ENCODE data around the gene OLFM2.

OLFM2 gene

DNA sequence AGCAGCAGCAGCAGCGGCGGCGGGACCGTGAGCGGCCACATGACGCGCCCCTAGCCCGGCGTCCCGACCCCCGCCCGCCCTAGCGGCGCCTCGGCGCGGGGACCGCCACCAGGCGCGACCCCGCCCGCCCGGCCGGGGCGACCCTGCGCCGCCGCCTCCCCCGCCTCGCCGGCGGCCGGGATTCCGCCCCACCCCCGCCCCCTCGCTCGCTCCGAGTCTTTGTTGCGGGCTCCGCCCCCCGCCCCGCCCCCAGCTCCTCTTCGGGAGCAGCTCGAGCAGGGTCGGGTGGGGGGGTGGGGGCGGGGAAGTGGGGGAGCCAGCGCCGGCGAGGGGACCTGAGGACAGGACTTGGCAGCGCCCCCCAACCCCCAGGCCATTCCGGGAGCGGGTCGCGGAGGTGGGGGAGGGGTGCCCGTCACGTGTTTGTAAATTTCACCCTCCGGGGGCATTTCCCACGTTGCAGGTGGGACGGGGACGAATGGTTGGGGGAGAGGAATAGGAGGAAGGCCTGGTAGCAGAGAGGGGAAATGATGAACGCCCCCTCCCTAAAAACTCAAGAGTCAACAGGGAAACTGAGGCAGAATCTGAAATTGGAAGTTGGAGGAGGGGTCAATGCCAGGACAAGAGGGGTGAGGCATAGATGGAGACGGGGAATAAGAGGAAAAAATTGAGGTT is at the start of gene OLFM2:
TSS of gene OLFM2 (minus strand) at position 190 of the 675 bp plus-strand sequence. CDS start at position 41, 149 bp downstream.
- no peaks in the 10 kb centered on the region for H3K9me3 Mint-ChIP-seq
- H3K4me3 Mint-ChIP-seq = peak within 1 kb of the TSS; percentile 47
- peaks cover 51% of the 10 kb centered on the region for H3K27me3 Mint-ChIP-seq (ENCODE audit: low read depth)
- H3K4me1 Mint-ChIP-seq (ENCODE audit: low read depth) = peaks cover 6% of the 10 kb centered on the region
- H3K27ac Mint-ChIP-seq = no peak within 1 kb of the TSS
- H3K36me3 Mint-ChIP-seq (ENCODE audit: low read depth) = peaks cover 1% of the 10 kb centered on the region

DNA sequence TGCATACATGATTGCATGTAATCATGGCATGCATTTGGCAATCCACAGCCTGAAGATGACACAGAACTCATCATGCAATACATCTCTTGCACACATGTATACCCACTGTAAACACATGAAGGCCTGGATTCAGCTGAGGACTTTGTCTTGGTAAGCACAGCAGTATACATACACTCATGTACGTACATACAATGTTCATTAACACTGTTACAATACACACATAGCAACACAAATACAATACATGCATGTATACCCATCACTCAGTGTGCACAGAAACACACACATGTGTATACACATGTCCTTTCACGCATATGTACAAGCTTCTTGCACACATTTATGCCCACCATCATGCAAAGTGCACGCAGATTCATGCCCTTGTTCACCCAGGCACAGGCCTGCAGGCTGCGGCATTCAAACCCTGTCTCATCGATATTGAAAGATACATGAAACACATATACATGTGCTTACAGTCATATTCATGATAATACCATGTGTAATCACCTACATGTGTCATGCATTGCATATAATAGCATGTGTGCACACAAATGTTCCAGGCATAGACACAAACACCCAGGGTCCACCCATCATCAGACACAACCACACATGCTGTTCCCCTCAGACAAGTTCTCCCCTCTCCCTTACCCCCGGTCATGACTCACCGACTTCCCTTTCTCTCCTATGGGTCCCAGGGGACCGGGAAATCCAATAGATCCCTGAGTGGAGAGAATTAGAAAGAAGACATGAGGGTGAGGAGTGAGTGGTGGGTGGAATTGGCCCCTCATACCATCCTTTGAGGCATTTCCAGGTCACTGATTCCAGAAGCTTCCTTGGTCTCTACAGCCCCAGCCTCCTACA is 45.3 kb upstream of the OLFM2 start:
- Mint-ChIP-seq H3K9me3 (no peaks in the 10 kb centered on the region), H3K27ac (no peak overlapping the region), H3K36me3 (ENCODE audit: low read depth) (no peaks in the 10 kb centered on the region), H3K4me3 (no peak overlapping the region), H3K27me3 (ENCODE audit: low read depth) (no peaks in the 10 kb centered on the region), H3K4me1 (ENCODE audit: low read depth) (no peaks in the 10 kb centered on the region)

DNA sequence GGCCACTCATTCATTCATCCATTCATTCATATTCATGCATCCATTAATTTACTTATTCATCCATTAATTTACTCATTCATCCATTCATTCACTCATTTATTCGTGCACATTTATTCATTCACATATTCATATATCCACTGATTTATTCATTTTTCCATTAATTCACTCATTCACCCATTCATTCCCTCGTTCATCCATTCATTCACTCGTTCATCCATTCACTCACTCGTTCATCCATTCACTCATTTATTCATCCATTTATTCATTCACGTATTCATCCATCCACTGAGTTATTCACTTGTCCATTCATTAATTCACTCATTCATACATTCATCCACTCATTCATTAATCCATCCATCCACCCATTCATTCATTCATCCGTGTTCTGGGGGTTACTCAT is 35.8 kb upstream of the OLFM2 start:
- peaks cover 5% of the 10 kb centered on the region for H3K27me3 Mint-ChIP-seq (ENCODE audit: low read depth)
- H3K4me3 Mint-ChIP-seq = no peak overlapping the region
- no peaks in the 10 kb centered on the region for H3K4me1 Mint-ChIP-seq (ENCODE audit: low read depth)

DNA sequence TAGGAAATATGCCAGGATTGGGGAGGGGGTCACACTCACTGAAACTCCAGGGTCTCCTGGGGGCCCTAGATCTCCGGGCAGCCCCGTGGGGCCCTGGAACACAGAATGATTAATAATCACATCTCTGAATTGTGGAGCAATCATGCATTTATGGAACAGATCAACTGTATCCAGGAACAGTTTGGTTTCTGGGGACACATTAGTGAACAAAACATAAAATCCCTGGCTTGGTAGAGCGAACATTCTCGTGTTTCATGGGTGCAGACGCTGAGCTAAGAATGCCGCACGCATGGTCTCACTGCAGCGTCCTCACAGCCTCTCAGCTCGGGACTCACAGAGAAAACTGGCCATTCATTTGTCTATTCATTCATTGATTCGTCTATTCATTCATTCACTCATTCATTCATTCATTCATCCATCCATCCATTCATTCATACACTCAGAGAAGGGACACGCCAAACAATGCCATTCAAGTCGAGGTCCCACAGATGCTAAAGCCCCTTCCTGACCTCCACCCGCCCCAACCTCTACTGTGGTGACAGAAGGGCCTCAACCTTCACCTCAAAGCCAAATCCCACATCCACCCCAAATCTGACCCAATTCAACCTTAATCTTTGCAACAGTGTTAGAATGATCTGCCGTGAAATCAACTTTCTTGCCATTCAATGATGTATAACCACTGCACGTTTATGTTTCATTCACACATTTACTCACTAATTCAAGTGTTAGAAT is 35.0 kb upstream of the OLFM2 start:
- Mint-ChIP-seq H3K27me3 (ENCODE audit: low read depth) (peaks cover 10% of the 10 kb centered on the region), H3K36me3 (ENCODE audit: low read depth) (no peaks in the 10 kb centered on the region), H3K9me3 (no peaks in the 10 kb centered on the region), H3K4me1 (ENCODE audit: low read depth) (peaks cover 2% of the 10 kb centered on the region), H3K27ac (no peak overlapping the region), H3K4me3 (no peak overlapping the region)

More for the DNA sequence above, 35.8 kb upstream of the OLFM2 start:
- Mint-ChIP-seq H3K27ac (no peak overlapping the region), H3K9me3 (no peaks in the 10 kb centered on the region), H3K36me3 (ENCODE audit: low read depth) (no peaks in the 10 kb centered on the region)

DNA sequence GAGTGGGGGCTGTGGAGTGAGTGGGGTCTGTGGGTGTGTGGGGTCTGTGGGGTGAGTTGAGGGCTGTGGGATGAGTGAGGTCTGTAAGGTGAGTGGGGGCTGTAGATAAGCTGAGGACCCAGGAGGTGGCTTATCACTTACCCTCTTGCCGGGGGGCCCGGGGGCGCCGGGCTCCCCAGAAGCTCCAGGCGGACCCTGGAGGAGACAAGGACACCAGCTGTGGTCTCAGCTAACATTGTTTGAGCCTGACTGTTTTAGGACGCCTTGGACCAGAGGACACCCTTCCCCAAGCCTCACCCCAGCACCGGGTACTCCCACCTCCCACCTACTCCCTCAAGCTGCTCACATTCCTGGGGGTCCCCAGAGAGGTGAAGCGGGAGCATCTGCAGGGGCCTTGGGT is 34.2 kb upstream of the OLFM2 start:
- Mint-ChIP-seq H3K4me3 (no peak overlapping the region), H3K36me3 (ENCODE audit: low read depth) (no peaks in the 10 kb centered on the region), H3K27ac (no peak overlapping the region), H3K4me1 (ENCODE audit: low read depth) (peaks cover 2% of the 10 kb centered on the region), H3K9me3 (no peaks in the 10 kb centered on the region), H3K27me3 (ENCODE audit: low read depth) (peaks cover 17% of the 10 kb centered on the region)

DNA sequence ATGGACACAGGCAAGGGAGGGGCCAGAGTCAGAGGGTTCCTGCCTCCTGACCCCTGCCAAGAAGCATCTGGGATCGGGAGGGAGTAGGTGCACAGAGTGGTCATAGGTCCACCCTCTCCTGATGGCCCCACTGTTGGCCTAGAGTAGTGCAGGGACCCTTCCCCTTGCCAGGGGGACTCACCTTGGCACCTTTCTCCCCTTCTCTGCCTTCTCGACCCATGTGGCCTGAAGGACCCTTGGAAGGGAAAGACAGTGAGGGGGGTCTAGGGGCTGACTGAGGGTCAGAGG is 33.3 kb upstream of the OLFM2 start:
- Mint-ChIP-seq H3K9me3 (no peaks in the 10 kb centered on the region), H3K27me3 (ENCODE audit: low read depth) (peaks cover 17% of the 10 kb centered on the region), H3K4me3 (no peak overlapping the region), H3K27ac (no peak overlapping the region), H3K4me1 (ENCODE audit: low read depth) (peaks cover 2% of the 10 kb centered on the region), H3K36me3 (ENCODE audit: low read depth) (no peaks in the 10 kb centered on the region)

DNA sequence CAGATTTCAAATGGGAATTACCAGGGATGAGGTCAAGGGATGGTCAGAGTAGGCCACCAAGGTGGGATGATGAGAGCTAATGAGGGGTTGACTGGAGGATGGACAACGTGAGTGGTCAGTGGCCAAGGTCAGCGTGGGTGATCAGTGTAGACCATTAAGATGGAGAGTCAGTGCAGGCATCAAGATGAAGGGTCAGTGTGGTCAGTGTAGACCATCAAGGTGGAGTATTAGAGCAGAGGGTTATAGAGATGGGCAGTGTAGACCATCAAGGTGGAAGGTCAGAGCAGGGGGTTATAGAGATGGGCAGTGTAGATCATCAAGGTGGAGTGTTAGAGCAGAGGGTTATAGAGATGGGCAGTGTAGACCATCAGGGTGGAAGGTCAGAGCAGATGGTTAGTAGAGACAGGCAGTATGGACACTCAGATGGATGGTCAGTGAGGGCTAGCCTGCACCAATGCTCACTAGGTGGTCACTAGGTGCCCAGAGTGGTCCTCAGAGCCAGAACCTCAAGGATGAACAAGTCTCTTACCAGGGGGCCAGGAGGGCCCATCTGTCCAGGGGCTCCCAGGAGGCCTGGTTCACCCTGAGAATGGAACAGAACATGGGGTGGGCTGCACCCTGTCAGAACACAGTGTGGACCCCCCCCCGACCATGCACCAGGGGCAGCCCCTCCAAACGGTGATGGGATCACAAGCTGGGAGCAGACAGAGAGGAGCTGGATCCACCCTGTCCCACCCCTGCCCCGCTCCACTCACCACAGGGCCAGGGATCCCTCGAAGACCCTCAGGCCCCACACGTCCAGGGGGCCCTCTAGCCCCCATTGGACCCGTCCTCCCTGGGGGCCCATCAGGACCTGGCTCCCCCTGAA is 32.7 kb upstream of the OLFM2 start:
- peaks cover 2% of the 10 kb centered on the region for H3K4me1 Mint-ChIP-seq (ENCODE audit: low read depth)
- peaks cover 17% of the 10 kb centered on the region for H3K27me3 Mint-ChIP-seq (ENCODE audit: low read depth)
- no peaks in the 10 kb centered on the region for H3K36me3 Mint-ChIP-seq (ENCODE audit: low read depth)
- H3K4me3 Mint-ChIP-seq = no peak overlapping the region
- no peaks in the 10 kb centered on the region for H3K9me3 Mint-ChIP-seq
- H3K27ac Mint-ChIP-seq = no peak overlapping the region

DNA sequence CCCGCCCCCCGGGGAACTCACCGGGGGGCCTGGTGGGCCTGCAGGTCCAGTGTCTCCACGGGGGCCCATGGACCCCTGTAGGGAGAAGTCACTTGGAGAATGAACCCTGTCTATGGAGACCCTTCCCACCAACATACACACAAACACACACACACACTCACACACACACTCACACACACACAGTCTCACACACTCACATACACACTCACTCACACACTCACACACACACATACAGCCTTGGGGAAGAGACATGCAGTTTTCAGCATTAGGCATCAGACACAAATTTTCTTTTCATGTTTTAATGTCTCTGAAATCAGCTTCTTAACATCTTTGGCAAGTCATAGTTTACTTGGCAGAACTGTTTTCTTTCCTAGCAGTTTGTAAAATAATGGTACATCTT is 31.0 kb upstream of the OLFM2 start:
- H3K9me3 Mint-ChIP-seq = no peaks in the 10 kb centered on the region
- H3K27me3 Mint-ChIP-seq (ENCODE audit: low read depth) = peaks cover 17% of the 10 kb centered on the region

DNA sequence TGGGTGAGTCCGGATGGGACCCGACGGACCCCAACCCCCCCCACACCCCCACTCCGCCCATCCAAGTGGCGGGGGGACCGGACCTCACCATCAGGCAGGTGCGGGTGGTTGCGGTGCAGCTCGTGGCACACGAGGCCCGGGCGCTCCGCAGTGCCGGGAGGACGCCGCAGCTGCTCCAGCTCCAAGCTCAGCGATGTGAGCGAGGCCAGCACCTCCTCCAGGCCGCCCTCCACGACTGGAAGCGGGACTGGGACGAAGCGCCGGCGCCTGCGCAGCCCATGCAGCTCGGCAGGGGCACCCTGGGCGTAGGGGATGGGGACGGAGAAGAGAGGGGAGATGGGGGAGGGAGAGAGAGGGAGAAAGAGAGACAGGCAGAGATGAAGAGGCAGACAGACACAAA is 30.1 kb upstream of the OLFM2 start:
- Mint-ChIP-seq H3K9me3 (no peaks in the 10 kb centered on the region), H3K4me1 (ENCODE audit: low read depth) (peaks cover 2% of the 10 kb centered on the region), H3K4me3 (no peak overlapping the region), H3K27ac (no peak overlapping the region), H3K27me3 (ENCODE audit: low read depth) (peaks cover 17% of the 10 kb centered on the region), H3K36me3 (ENCODE audit: low read depth) (no peaks in the 10 kb centered on the region)

More for the DNA sequence above, 31.0 kb upstream of the OLFM2 start:
- no peak overlapping the region for H3K4me3 Mint-ChIP-seq
- no peaks in the 10 kb centered on the region for H3K36me3 Mint-ChIP-seq (ENCODE audit: low read depth)
- H3K27ac Mint-ChIP-seq = no peak overlapping the region
- H3K4me1 Mint-ChIP-seq (ENCODE audit: low read depth) = peaks cover 2% of the 10 kb centered on the region

DNA sequence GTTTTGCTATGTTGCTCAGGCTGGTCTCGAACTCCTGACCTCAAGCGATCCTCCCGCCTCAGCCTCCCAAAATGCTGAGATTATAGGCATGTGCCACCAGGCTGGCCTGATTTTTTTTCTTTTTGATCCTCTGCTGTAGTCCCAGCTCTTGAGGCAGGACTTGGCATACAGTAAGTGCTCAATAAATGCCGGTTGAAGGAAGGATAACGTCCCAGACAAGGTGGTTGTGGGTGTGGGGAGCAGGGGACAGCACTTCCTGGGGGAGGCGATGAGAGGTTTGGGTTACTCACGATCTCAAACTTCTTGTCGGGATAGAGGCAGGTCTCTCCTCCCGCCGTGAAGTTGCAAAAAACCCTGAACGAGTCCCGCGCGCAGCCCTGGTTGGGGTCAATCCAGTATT is 29.7 kb upstream of the OLFM2 start:
- peaks cover 17% of the 10 kb centered on the region for H3K27me3 Mint-ChIP-seq (ENCODE audit: low read depth)
- H3K4me3 Mint-ChIP-seq = no peak overlapping the region
- no peaks in the 10 kb centered on the region for H3K9me3 Mint-ChIP-seq
- no peak overlapping the region for H3K27ac Mint-ChIP-seq
- H3K4me1 Mint-ChIP-seq (ENCODE audit: low read depth) = peaks cover 2% of the 10 kb centered on the region
- no peaks in the 10 kb centered on the region for H3K36me3 Mint-ChIP-seq (ENCODE audit: low read depth)

DNA sequence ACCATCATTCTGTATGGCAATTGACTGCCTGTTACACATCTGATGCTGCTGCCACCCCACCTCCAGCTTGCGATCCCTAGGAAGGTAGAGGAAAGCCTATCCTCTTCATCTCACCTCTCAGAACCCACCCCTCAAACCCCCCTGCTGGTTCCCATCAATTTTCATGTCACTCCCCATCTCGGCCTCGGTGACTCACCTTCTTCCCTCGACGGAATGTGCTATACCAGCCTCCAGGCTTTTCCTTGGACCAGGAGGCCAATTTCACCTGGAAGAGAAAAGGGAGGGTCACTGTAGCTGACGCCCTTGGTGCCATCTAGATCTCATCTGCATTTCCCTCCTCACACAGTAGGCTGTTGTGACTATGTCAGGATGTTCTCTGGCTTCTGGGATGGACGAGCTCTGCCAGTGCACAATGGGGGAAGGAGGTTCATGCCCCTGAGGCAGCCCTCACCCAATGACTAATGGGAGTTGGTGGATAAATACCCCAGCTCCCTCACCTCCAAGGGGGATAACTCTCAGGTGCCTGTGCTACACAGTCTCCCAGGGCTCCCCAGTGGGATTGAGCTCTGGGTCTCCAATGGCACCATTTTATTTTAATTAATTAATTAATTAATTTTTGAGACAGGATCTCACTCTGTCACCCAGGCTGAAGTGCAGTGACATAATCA is 26.4 kb upstream of the OLFM2 start:
- H3K36me3 Mint-ChIP-seq (ENCODE audit: low read depth) = no peaks in the 10 kb centered on the region
- peaks cover 17% of the 10 kb centered on the region for H3K27me3 Mint-ChIP-seq (ENCODE audit: low read depth)
- H3K9me3 Mint-ChIP-seq = no peaks in the 10 kb centered on the region
- H3K4me1 Mint-ChIP-seq (ENCODE audit: low read depth) = peaks cover 2% of the 10 kb centered on the region
- H3K4me3 Mint-ChIP-seq = no peak overlapping the region
- no peak overlapping the region for H3K27ac Mint-ChIP-seq

DNA sequence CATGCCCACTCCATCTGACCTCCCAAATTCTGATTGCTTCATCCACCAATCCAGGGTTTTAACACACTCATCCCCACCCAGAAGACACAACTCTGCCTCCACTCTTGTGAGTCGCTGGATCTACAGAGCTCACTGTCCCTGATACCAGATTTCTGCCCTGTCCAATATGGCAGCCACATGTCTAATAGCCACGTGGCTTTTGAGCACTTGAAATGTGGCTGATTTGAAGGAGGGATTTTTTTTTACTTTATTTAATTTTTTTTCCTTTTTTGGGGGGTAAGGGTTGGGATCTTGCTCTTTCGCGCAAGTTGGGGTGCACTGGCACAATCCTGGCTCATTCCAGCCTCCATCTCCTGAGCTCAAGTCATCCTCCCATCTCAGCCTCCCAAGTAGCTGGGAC is 24.8 kb upstream of the OLFM2 start:
- no peaks in the 10 kb centered on the region for H3K36me3 Mint-ChIP-seq (ENCODE audit: low read depth)

DNA sequence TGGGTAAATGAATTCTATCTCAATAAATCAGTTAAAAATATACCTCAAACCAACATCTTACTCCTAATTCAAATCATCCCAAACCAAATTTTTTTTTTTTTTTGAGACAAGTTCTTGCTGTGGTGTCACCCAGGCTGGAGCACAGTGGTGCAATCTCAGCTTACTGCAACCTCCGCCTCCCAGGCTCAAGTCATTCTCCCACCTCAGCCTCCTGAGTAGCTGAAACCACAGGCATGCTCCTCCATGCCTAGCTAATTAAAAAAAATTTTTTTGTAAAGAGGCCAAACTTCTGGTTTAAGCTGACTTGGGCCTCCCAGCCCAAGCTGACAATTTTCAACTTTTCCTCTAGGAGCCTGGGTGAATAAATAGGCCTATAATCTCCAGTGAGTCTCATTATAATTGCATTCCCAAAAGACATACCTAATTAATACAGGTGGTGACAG is 22.1 kb upstream of the OLFM2 start:
- no peaks in the 10 kb centered on the region for H3K9me3 Mint-ChIP-seq
- H3K4me1 Mint-ChIP-seq (ENCODE audit: low read depth) = no peaks in the 10 kb centered on the region
- H3K27me3 Mint-ChIP-seq (ENCODE audit: low read depth) = no peaks in the 10 kb centered on the region
- no peaks in the 10 kb centered on the region for H3K36me3 Mint-ChIP-seq (ENCODE audit: low read depth)
- no peak overlapping the region for H3K4me3 Mint-ChIP-seq
- H3K27ac Mint-ChIP-seq = no peak overlapping the region

More for the DNA sequence above, 24.8 kb upstream of the OLFM2 start:
- Mint-ChIP-seq H3K27ac (no peak overlapping the region), H3K4me1 (ENCODE audit: low read depth) (no peaks in the 10 kb centered on the region), H3K9me3 (no peaks in the 10 kb centered on the region), H3K4me3 (no peak overlapping the region), H3K27me3 (ENCODE audit: low read depth) (peaks cover 6% of the 10 kb centered on the region)

DNA sequence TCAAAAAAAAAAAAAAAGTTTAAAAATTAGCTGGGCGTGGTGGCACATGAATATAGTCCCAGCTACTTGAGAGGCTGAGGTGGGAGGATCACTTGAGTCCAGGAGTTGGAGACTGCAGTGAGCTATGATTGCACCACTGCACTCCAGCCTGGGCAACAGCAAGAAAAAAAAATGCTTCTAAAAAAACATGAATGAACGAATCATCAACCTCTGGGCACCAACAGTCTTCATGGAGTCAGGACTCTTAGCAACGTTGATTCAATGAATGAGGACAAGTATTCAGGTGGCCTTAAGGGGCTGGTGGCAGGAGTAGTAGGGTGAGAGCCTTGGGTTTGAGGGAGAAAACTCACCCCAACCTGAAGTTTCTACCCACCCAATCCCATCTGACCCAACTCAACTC is 20.6 kb upstream of the OLFM2 start:
- Mint-ChIP-seq H3K36me3 (ENCODE audit: low read depth) (no peaks in the 10 kb centered on the region), H3K4me3 (no peak overlapping the region), H3K27me3 (ENCODE audit: low read depth) (no peaks in the 10 kb centered on the region), H3K27ac (no peak overlapping the region), H3K9me3 (no peaks in the 10 kb centered on the region), H3K4me1 (ENCODE audit: low read depth) (no peaks in the 10 kb centered on the region)

Measured in T-helper 1 cell treated with Interleukin-12 subunit alpha and Interleukin-12 subunit beta and Interleukin-4 antibody, amounts not matched to agents 30 μg/mL and 1 μg/mL, for 36 hours (primary cell).